Ovary (tissue), 3 donors: ENCODE results near the gene SLC35E3.

ENCODE experiments used
- CTCF ChIP-seq, 3 donors: fragments of 450-650 bp in 2 of 3; fragments of 200-600 bp in 1 of 3; IDR thresholded peaks; one replicate each; pipeline versions ENCODE4 v1.5.1 to v1.8.0; 2016 to 2022; ENCODE audit warnings: antibody characterized with exemption in 3 of 3, mild to moderate bottlenecking in 1 of 3
- POLR2A ChIP-seq: fragments of 450-650 bp; IDR thresholded peaks from one replicate; pipeline ENCODE4 v1.6.1; 2017; ENCODE audit warnings: antibody characterized with exemption, mild to moderate bottlenecking, moderate library complexity
- donor health status: DM: no; HTN: no; CAD: no.

DNA sequence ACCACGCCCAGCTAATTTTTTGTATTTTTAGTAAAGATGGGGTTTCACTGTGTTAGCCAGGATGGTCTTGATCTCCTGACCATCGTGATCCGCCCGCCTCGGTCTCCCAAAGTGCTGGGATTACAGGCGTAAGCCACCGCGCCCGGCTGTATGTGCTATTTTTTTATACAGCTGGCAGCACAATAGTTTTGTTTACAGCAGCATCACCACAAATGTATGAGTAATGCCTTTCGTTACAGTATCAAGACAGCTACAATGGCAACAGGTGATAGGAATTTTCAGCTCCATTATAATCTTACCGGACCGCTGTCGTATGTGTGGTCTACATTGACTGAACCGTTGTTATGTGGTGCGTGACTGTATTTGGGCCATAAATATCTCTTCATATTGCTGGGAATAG is 50.4 kb downstream of the SLC35E3 start:
- no peak for TF ChIP-seq CTCF (IDR thresholded peaks at IDR 0.05)
- no peak for TF ChIP-seq POLR2A
